Retinal pigment epithelial cell (primary cell): Measurements from ENCODE around the gene KIAA0753.

Experiments
- DNase-seq: peaks from one replicate; pipeline ENCODE4 v3.0.0-alpha.2; 2010; ENCODE audit warnings: low read depth
- H3K4me3 ChIP-seq: 2 replicates; pipeline ENCODE4 v1.5.1; 2011; ENCODE audit warnings: mild to moderate bottlenecking, low read length, control low read depth, moderate library complexity
- CTCF ChIP-seq: conservative IDR thresholded peaks from 2 replicates; pipeline ENCODE4 v1.5.1; 2011; ENCODE audit warnings: low read depth, low read length, control low read depth, inconsistent platforms

The KIAA0753 gene

GRCh38 chr17:6651919-6652452 lies 11.5 kb upstream of the KIAA0753 start:
- no peak for TF ChIP-seq CTCF
- peak overlapping the region; percentile 99 for H3K4me3 ChIP-seq
- no peak for DNase-seq

DNA sequence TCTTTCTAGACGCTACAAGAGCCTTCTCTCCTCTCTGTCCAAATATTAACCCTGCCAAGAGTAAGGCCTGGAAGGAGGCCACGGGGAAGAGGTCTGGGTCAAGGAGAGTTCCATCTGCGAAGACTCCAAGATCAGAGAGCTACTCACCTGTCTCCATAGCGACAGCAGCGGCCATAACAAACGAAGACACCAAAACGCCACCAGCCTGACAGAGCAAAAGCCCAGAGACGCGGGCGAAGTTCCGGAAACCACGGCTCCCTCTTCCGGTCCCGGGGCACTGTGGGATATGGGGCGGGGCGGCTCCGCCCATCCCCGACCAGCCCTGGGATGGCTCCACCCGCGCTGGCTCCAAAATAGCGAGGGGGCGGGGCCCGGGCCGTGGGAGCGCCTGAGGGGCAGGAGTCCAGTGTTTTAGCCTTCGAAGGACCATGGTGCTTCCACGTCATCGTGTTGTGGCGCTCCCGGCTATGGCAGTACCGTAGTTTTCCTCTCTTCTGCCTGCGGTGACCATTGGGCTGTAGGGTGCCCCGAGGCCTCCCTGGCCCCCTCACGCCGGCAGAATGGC lies 10.9 kb upstream of the KIAA0753 start, which contains the start of the genes C17orf100 and MED31:
TSS of gene C17orf100 (plus strand) at position 409 of the 565 bp plus-strand sequence. CDS start at position 561, 152 bp downstream.
TSS of gene MED31 (minus strand) at position 252 of the 565 bp plus-strand sequence. CDS start at position 175, 77 bp downstream.
- TF ChIP-seq CTCF = no peak
- DNase-seq = peak; percentile 52
- H3K4me3 ChIP-seq = peak within 1 kb of the TSS; percentile 99

DNA sequence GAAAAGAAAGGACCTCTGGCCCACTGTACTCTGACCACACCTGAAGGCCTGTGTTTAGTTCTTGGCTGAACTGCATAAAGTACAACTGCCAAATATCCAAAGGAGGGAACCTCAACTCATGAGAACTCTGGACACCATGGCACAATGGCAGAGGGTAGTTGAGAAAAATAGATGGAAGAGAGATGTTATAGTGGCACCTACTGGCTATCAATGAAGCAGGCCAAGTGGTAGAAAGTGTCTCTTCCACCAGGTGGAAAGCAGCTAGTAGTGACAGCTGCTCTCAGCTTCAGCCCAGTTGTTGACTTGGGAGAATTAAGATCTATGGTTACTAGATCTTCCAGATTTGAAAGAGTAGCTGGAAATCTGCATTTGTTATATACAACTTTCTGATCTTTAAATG lies 7.7 kb upstream of the KIAA0753 start:
- H3K4me3 ChIP-seq = no peak overlapping the region
- no peak for DNase-seq
- no peak for TF ChIP-seq CTCF

DNA sequence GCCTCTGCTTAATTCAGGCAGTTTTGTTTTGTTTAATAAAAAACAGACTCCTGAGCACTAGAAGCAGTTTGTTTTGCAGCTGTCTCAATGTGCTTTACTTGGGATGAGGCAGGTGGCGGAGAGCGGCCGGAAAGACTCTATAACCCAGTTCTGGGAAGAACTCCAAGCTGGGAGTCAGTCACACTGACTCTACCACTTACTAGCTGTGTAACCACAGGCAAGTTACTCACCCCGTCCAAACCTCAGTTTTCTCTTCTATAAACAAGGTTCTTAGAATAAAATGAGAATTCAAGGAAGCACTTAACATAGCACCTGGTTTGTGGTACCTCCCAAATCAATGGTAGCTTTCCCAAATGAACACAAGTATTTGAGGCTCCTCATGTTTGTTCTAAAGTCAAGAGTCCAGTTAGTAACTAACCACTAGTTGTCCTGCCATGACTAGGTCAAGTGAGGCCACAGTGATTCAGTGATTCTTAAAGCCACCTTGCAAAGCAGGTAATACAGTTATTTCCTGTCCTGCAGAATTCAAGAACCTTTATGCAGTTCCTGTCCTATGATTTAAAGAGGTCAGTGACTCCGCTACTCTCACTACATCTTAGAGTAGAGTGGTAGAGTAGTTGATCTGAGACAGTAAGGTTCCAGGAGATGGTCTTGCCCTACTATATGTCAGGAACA lies 3.1 kb upstream of the KIAA0753 start:
- no peak for DNase-seq
- H3K4me3 ChIP-seq = no peak overlapping the region
- no peak for TF ChIP-seq CTCF

GRCh38 chr17:6642592-6642991 lies 2.1 kb upstream of the KIAA0753 start:
- no peak for DNase-seq
- no peak for TF ChIP-seq CTCF
- H3K4me3 ChIP-seq = no peak overlapping the region

DNA sequence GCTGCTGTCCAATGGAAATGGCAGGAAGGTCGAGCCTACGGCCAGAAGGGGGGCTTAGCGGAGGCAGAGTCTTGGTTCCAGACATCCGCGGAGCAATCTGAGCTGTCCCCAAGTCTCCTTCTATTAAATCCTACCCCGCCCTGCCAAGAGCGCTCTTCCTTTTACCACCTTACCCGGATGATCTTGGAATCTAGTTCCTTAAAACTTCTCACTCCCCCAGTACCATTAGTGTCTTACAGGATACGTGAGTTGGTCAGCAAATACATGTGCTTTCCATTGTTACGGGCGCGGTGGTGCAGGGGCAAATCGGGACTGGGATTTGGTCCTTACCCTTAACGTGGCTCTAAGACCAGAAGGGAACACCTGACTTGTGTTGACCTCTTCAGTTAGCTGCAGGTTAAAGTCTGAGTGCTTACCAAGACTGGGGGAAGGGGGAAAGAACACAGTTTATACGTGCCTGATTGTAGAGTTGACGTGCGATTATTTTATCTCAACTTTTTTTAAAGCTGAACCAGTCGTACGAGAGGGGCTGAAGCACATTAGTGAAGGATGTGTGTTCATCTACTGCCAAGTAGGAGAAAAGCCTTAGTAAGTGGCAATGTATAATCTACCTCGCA lies 844 bp upstream of the KIAA0753 start:
- peak overlapping the region; percentile 96 for H3K4me3 ChIP-seq
- no peak for DNase-seq
- TF ChIP-seq CTCF = no peak
